SKM-1 treated with dmso at 0.1 percent for 144 hours (cell line): ENCODE measurements around the gene TOR1AIP2.
A peak's percentile ranks its signal among the peaks of the same experiment; 100 is the strongest.

Experiments
- DNase-seq: peaks from one replicate; lab custom pipeline; 2025; ENCODE audit not compliant: unreplicated experiment; lab: John Stamatoyannopoulos, UW

The TOR1AIP2 gene

GRCh38 chr1:179877586-179878265, at the start of gene TOR1AIP2:
Gene TOR1AIP2, minus strand, starts transcription at chr1:179877803. Its CDS starts 25,138 bp downstream, at chr1:179852665.
- DNase-seq = peak; percentile 92

GRCh38 chr1:179926850-179927205, 49.2 kb upstream of the TOR1AIP2 start:
- DNase-seq = no peak

- DNase-seq = no peak
These were observed 48.6 kb upstream of the TOR1AIP2 start for GRCh38 chr1:179925922-179926849.

GRCh38 chr1:179925302-179925701, 47.7 kb upstream of the TOR1AIP2 start:
- DNase-seq = no peak

- DNase-seq = no peak
These were observed 46.7 kb upstream of the TOR1AIP2 start for GRCh38 chr1:179924268-179924667.

- DNase-seq = peak; percentile 51
These were observed 45.4 kb upstream of the TOR1AIP2 start for GRCh38 chr1:179923029-179923428.

GRCh38 chr1:179921981-179922872, 44.6 kb upstream of the TOR1AIP2 start:
- DNase-seq = no peak

- no peak for DNase-seq
These were observed 43.9 kb upstream of the TOR1AIP2 start for GRCh38 chr1:179921472-179921871.

GRCh38 chr1:179917601-179918429, 40.2 kb upstream of the TOR1AIP2 start:
- DNase-seq = no peak

GRCh38 chr1:179911812-179912211, 34.2 kb upstream of the TOR1AIP2 start:
- DNase-seq = no peak

GRCh38 chr1:179910934-179911333, 33.3 kb upstream of the TOR1AIP2 start:
- DNase-seq = no peak

GRCh38 chr1:179889589-179889988, 12.0 kb upstream of the TOR1AIP2 start:
- no peak for DNase-seq

- DNase-seq = peak; percentile 33
These were observed 10.5 kb upstream of the TOR1AIP2 start for GRCh38 chr1:179888071-179888470.

- DNase-seq = no peak
These were observed 6.1 kb upstream of the TOR1AIP2 start for GRCh38 chr1:179883745-179884138.

GRCh38 chr1:179883040-179883744, 5.6 kb upstream of the TOR1AIP2 start:
- peak; percentile 84 for DNase-seq

- DNase-seq = peak; percentile 99
These were observed 4.8 kb upstream of the TOR1AIP2 start, which contains the start of gene TOR1AIP1 for GRCh38 chr1:179882253-179883039. Gene TOR1AIP1, plus strand, starts transcription at chr1:179882285. Its CDS starts 218 bp downstream, at chr1:179882503.

- DNase-seq = no peak
These were observed 4.1 kb upstream of the TOR1AIP2 start for GRCh38 chr1:179881642-179882252.

GRCh38 chr1:179879797-179880196, 2.2 kb upstream of the TOR1AIP2 start:
- DNase-seq = no peak
